NCI-H446 (cell line): ENCODE measurements around the gene VCAN.

Experiments used
- DNase-seq, 2 experiments: peaks; one replicate each; lab custom pipeline; 2025; lab: John Stamatoyannopoulos, UW

Gene VCAN

GRCh38 chr5:83531661-83532060 lies 60.1 kb downstream of the VCAN start:
- DNase-seq = no peak

GRCh38 chr5:83538786-83539462 lies 67.4 kb downstream of the VCAN start:
- DNase-seq = no peak

GRCh38 chr5:83539463-83539790 lies 67.9 kb downstream of the VCAN start:
- DNase-seq = no peak

DNA sequence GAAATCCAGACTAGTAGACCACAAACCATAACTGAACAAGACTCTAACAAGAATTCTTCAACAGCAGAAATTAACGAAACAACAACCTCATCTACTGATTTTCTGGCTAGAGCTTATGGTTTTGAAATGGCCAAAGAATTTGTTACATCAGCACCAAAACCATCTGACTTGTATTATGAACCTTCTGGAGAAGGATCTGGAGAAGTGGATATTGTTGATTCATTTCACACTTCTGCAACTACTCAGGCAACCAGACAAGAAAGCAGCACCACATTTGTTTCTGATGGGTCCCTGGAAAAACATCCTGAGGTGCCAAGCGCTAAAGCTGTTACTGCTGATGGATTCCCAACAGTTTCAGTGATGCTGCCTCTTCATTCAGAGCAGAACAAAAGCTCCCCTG lies 68.6 kb downstream of the VCAN start:
- DNase-seq = no peak

GRCh38 chr5:83540783-83541182 lies 69.2 kb downstream of the VCAN start:
- no peak for DNase-seq

- no peak for DNase-seq
Measured at GRCh38 chr5:83542839-83543238, 71.3 kb downstream of the VCAN start.

DNA sequence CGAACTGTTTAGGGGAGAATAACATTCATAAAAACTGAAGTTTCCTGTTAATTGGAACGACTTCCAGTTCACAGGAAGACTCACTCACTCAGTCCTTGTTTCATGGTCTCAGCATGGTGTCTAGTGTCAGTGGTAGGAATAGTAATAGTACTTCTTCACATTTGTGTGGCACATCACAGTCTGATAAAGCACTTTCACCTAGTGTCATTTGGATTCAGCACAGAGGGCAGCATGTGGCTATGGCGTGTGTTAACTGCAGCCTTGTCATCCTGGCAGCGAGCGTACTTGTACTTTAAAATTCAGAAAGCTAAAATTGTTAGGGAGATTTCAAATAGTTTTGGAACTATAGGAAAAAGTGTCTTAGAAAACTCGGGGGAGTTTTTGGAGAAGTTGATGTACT lies 72.4 kb downstream of the VCAN start:
- DNase-seq = no peak

DNA sequence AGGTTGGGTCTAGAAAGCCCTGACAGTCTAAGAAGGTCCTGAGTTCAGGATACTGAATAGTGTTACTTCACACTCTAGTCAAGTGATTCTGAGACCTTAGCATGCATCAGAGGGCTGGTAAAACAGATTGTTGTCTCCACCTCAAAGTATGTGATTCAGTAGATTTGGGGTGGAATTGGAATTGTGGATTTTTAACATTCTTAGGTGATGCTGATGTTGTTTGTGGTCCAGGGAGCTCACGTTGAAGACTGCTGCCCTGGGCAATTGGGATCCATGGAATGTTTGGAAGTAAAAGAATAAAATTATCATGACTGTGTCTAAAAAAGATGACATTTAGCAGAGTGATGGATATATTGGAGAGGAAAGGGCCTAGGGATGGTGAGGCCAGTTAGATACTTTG lies 75.6 kb downstream of the VCAN start:
- no peak for DNase-seq

DNA sequence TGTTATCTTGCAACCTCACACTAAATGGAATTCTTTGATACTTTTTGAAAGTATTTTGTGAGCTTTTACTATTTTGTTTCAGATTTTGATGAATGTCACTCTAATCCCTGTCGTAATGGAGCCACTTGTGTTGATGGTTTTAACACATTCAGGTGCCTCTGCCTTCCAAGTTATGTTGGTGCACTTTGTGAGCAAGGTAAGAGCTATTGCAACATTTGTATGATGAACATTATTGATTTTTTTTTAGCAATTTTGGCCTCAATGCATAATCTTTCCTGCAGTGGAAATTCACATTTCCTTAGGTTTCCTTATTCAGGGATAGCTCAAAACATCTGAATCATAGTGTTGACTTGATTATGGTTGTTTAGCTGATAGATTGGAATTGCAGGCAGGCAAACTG lies 76.3 kb downstream of the VCAN start:
- no peak for DNase-seq

DNA sequence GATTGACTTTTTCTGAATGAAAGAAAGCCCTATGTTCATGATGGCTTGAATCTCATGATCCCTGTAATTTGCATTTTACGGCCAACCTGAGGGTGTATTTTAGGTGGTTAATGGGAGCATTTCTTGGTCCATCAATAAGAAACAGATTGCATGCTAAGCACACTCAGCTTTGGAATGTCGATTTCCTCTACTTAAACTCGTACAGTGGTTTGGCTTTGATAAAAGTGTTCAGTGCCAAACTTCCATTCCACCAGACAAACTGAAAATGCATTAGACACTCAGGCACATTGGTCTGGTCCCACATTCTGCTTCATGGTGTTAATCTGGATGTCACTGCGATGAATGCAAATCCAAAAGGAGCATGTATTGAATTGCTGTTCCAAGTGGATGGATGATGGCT lies 77.0 kb downstream of the VCAN start:
- no peak for DNase-seq

DNA sequence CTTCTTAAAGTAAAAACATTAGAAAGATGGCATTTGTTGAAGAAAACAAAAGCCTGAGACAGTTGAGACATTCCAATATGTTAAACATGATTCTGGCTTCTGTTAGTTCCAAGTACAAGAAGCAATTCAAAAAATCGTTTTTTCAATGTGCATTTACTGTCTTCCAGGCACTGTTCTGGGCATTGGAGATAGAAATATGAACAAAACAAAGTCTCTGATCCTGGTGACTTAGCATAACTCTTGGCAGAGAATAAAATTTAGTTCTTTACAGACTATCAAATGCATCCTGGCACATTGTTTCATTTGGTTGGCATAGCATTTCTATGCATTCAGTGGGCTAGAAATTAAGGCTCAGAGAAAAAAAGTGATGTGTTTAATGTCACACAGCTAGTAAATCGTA lies 77.5 kb downstream of the VCAN start:
- no peak for DNase-seq

- DNase-seq = no peak
Measured at GRCh38 chr5:83549674-83550073, 78.1 kb downstream of the VCAN start.

GRCh38 chr5:83551821-83552220 lies 80.3 kb downstream of the VCAN start:
- no peak for DNase-seq

DNA sequence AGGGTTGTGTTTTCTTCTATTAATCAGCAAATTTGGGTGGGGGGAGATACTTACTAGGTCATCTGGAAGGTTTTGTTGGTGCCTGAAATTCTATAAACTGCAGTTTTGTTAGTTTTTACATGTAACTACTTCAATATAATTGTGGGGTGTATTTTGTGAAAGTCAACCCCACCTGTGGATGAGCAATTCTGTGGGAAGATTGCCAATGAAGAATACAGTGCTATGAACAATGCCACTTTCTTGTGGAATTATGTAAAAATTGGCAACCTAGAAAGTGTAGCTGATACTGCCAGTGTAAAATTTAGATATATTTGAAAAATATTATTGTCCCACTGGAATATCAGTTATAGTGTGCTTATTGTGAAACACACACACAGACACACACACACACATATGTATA lies 80.7 kb downstream of the VCAN start:
- no peak for DNase-seq

DNA sequence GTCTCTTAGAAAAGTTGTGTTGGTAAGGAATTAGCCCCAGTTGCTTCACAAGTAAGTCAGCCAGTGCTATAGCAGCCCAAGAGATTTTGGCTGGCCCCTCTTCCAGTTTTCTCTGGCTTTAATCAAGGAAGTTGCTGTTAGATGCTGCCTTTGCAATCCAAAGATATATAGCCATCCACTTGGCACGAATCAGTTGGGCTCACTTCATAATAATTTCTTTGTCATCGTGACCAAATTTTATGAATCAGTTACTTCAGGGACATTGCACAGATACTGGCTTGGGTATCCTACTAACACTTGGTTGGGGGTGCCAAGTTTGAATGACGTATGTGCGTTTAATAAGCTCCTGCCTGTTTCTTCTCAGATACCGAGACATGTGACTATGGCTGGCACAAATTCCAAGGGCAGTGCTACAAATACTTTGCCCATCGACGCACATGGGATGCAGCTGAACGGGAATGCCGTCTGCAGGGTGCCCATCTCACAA lies 81.5 kb downstream of the VCAN start:
- DNase-seq = peak; percentile 5 to 6

DNA sequence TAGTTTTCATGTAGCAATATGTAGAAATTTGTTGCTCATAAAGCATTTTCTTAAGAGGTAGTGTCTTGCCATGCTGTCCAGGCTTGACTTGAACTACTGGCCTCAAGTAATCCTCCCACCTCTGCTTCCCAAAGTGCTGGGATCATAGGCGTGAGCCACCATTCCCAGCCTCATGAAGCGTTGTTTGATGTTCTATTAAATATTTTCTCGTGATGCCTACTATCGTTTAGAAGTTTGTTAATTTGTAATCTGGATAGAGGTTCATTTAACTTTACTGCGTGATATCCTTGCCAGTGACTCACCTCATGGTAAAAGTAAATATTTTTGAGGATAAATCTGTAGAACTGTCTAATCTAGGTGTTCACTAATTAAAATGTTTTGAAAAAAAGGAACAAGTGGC lies 82.6 kb downstream of the VCAN start:
- no peak for DNase-seq

- DNase-seq = no peak
Measured at GRCh38 chr5:83554686-83555085, 83.1 kb downstream of the VCAN start.

DNA sequence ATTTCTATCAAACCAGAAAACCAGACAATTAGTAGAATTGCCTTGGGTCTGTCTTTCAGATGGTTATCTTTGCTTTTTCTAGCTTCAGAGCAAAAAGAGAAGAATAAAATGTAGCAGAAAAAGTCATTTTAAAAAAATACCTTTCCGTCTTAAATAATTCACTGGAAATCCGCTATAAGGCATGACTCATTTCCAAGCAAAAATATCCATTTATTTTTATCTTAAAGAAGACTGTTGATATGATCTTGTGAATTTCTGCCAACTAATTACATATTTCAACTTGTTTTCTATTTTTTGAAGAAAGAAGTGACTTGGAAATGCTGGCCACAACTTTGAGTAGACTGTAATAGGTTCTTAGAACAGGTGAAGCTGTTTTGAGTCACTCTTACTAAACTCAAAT lies 83.7 kb downstream of the VCAN start:
- DNase-seq = no peak

DNA sequence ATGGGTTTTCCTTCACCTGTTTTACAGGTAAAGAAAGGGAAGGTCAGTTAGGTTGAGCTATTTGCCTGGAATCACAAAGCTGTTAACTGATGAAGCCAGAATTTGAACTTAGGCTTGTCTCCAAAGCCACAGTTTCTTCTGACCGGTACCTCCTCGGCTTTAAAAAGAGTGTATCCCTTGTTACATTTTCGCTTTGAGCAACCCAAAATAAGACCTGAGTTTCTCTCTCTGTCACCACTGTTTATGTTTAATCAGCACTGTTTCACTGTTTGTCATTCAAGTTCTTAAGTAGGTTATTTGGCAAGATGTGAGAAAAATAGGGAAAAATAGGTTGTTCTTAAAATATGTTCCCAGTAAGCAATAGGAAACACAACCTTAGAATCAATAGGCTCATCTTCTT lies 84.6 kb downstream of the VCAN start:
- DNase-seq = no peak

DNA sequence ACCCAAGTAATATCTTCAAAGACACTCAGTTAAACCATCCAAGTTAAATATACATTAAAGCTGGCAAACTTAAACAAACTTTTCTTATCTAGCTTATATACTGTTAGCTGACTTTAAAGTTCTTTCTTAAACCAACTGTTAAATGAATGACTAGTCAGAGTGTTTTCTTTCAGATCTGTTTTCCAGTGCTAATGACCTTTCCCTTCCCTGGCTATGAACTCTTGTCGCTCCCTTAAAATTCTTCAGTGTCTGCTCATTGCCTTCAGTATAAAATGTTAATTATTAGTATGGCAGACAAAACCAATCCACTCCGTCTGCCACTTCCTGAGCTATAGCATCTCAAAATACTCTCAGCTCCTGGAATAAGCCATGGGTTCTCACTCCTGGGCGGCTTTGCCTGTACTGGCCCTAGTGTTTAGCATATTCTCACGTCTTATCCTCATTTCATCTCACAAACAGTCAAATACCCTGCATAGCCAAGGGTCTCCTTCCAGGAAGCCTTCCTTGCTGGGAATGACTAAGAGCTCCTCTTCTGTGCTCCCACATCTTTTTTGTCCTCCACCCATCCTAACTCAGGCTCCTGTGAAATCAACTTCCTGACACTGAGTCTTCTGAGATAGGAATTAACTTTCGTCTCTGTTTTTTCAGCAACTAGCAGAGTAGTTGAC lies 87.7 kb downstream of the VCAN start:
- DNase-seq = no peak

DNA sequence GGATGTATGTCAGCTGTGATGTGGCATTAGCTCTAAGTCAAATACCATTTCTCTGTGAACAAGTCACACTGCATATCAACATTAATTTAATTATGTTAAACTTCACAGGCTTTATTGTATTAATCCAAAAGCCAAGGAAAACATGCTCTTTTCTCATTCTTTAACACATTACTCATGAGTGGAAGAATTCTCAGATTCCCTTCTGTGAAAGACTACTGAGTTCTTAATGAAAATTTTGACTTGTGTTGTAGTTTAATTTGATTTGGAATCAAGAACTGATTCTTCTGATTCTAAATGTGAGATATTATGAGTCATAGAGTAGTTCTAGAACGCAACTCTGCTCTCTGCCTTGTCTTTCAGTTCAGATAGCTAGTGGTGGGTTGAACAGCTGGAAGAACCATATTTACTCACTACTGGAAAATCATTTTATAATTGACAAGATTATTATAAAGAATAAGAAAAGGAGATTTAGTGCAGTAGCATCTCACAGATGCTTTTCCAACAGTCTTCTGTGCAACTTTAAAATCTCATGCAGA lies 90.6 kb downstream of the VCAN start:
- DNase-seq = no peak

DNA sequence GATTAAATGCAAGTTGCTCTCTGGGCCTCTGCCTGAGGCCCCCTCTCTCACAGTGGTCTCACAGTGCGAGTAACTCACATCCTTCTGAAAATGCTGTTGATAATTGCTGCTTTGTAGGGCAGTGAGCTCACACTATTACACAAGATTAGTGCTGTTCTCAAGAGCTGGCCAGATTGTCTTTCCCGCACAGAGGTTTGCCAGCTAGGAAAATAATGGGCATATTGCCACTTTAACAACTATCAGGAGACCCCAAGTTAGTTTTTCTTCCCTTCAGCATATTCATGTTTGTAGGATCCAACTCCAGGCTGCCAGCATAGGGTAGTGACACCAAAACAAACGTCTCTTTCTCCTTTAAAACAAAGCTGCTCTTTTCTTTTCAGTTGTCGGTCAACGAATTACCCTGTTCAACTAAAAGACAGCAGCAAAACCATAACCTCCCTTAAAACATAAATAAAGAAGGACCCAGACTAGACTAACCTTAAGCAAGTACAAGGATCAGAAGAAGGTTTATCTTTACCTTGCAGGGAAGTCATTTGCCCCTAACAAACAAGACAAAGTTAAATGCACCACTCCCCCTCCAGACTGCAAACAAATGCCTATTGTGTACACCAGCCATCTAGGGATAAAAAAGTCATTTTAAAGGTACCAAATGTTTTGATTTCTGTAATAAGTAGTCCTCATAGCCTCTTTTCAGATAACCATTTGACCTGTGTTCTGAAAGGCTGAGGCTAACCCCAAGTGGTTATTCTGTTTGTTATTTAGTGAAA lies 91.4 kb downstream of the VCAN start:
- peak in 1 of 2 experiments; percentile 29 for DNase-seq

GRCh38 chr5:83563631-83564030 lies 92.1 kb downstream of the VCAN start:
- DNase-seq = no peak
